HFF-Myc (cell line): Measurements from ENCODE around the gene HS3ST6.
"Not testable (repeated sequence)": the region's sequence is repeated elsewhere in the genome, so short reads cannot be mapped to it uniquely, and the experiment has no call there.

Source experiments
- DNase-seq: peaks from one replicate; pipeline ENCODE4 v3.0.0-alpha.2; 2011; ENCODE audit warnings: low read depth; ENCODE audit errors: extremely low read depth
- H3K4me3 ChIP-seq: replicated peaks from 2 replicates; pipeline ENCODE4 v1.5.1; 2011; ENCODE audit warnings: low read depth, mild to moderate bottlenecking, control low read depth, low read length
- TF ChIP-seq, protein P1 (sequence below): IDR thresholded peaks from 2 replicates; pipeline ENCODE4 v1.5.1; 2012; ENCODE audit warnings: mild to moderate bottlenecking, low read depth, low read length, control low read depth; ENCODE audit errors: missing control alignments

The HS3ST6 gene

GRCh38 chr16:1944612-1945199, 26.5 kb upstream of the HS3ST6 start:
- TF ChIP-seq, protein P1, sequence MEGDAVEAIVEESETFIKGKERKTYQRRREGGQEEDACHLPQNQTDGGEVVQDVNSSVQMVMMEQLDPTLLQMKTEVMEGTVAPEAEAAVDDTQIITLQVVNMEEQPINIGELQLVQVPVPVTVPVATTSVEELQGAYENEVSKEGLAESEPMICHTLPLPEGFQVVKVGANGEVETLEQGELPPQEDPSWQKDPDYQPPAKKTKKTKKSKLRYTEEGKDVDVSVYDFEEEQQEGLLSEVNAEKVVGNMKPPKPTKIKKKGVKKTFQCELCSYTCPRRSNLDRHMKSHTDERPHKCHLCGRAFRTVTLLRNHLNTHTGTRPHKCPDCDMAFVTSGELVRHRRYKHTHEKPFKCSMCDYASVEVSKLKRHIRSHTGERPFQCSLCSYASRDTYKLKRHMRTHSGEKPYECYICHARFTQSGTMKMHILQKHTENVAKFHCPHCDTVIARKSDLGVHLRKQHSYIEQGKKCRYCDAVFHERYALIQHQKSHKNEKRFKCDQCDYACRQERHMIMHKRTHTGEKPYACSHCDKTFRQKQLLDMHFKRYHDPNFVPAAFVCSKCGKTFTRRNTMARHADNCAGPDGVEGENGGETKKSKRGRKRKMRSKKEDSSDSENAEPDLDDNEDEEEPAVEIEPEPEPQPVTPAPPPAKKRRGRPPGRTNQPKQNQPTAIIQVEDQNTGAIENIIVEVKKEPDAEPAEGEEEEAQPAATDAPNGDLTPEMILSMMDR = no peak
- no peak for DNase-seq

GRCh38 chr16:1942810-1943726, 24.9 kb upstream of the HS3ST6 start, which contains the start of gene MSRB1:
TSS of gene MSRB1 (minus strand) at chr16:1943199. CDS start at chr16:1943156, 43 bp downstream.
- H3K4me3 ChIP-seq = peak within 1 kb of the TSS; percentile 80
- TF ChIP-seq, protein P1 = no peak
- DNase-seq = peak; percentile 90

More at GRCh38 chr16:1944612-1945199, 26.5 kb upstream of the HS3ST6 start:
- H3K4me3 ChIP-seq = no peak overlapping the region

DNA sequence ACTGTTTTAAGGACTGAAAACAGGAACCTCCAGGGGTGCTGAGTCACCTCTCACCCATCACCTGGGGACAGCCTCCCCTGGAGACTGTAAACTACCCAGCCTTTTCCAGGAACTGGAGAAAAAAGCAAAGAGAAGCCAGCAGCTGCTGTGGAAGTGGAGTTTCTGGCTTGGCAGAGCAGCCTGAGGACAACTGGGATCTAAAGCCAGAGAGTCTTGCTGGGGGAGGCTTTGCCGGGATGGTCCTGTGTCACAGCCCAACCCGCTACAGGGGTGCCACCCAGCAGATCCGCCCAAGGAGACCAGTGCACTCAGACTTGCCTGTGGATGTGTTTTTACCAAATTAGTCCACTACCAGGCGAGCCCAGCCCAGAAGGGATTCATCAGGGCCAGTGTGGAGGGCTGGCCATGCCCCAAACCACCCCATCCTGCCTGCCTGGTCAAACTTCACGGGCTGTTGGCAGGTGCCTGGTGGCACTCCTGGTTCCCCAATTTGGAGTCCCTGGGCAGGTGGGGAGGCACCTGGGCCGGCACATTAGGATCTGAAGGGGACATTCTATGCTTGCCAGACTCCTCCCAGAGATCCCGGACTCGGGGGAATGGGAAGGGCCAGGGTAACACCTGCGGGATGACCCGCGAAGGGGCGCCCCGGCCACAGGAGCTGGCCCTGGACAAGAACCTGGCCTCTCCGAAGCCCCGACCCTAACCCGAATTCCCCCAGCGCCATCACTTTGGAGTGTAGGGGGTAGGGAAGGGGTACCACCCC, 24.0 kb upstream of the HS3ST6 start:
- no peak for DNase-seq
- TF ChIP-seq, protein P1 = no peak
- peak overlapping the region; percentile 80 for H3K4me3 ChIP-seq

DNA sequence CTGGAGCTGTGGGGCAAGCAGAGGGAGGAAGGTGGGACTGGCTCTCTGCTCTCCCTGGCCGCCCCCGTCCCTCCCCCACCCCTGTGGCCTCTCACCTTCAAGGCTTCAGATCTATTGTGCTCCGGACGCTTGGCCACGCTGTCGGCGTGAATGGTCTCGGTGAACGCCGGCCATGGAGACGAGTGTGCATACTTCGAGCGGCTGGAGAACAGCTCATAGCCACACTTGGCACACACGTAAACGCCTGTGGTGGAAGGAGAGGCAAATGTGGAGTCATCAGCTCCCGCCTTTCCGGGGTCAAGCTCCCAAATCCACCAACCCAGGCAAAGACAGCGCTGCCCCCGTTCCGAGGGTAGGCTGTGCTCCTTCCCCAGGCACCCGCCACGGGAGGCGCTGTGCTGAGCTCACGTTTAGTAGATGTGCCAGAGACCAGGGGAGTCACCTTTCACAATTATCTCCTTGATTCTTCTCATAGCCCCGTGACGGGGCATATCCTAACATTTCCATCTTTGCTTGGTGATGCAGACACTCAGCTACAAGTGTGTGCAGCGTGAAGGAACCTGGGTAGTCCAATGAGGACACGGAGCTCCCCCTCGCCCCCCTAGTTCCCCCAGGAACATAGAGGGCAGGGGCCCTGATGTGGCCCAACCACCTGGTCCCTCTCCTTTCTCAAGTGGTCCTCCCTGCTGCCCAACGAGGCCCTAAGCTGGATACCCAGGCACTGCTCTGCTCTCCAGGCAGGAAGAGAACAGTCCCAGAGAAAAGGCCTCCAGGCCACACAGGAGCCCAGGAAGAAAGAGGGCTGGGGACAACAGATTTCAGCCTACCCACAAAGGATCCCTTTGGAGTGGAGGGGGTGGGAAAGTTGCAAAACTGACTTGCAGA, 23.2 kb upstream of the HS3ST6 start:
- TF ChIP-seq, protein P1 = no peak
- 0 out of 2 replicates have a peak overlapping the region, but pooled peaks have one; percentile 80 for H3K4me3 ChIP-seq
- no peak for DNase-seq

- H3K4me3 ChIP-seq = no peak overlapping the region
- TF ChIP-seq, protein P1 = no peak
- DNase-seq = no peak
These were observed 22.3 kb upstream of the HS3ST6 start for GRCh38 chr16:1940273-1941161.

DNA sequence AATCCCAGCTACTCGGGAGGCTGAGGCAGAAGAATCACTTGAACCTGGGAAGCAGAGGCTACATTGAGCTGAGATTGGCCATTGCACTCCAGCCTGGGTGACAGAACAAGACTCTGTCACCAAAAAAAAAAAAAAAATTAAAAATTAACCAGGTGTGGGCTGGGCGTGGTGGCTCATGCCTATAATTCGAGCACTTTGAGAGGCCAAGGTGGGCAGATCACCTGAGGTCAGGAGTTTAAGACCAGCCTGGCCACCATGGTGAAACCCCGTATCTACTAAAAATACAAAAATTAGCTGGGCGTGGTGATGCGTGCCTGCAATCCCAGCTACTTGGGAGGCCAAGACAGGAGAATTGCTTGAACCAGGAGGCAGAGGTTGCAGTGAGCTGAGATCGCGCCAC, 21.6 kb upstream of the HS3ST6 start:
- DNase-seq, H3K4me3 ChIP-seq: not testable (repeated sequence)
